Measurements from ENCODE around the gene CTDSP2. TPM values are rescaled to one million over a fixed set of nuclear protein-coding genes. Genes with fewer than 3 reads are reported as not detected.
"Not testable (repeated sequence)": the region's sequence is repeated elsewhere in the genome, so short reads cannot be mapped to it uniquely, and the experiment has no call there.

Gene CTDSP2
- total RNA-seq, 1 donor = 64.8 TPM

- no peak overlapping the region for H3K4me3 ChIP-seq (ENCODE audit: low read depth, low read length)
- no peak for DNase-seq (ENCODE audit: low read depth)
- peak; percentile 5 for TF ChIP-seq CTCF (IDR thresholded peaks at IDR 0.05; ENCODE audit: insufficient read depth, low read depth, low read length)
These were observed 70.8 kb downstream of the CTDSP2 start for GRCh38 chr12:57775563-57776246.

GRCh38 chr12:57775044-57775443, 71.5 kb downstream of the CTDSP2 start:
- no peak overlapping the region for H3K4me3 ChIP-seq (ENCODE audit: low read depth, low read length)
- DNase-seq (ENCODE audit: low read depth) = no peak
- TF ChIP-seq CTCF (IDR thresholded peaks at IDR 0.05; ENCODE audit: insufficient read depth, low read depth, low read length) = no peak

GRCh38 chr12:57774634-57775033, 71.9 kb downstream of the CTDSP2 start:
- H3K4me3 ChIP-seq (ENCODE audit: low read depth, low read length); DNase-seq (ENCODE audit: low read depth): not testable (repeated sequence)

GRCh38 chr12:57772429-57773322, 73.9 kb downstream of the CTDSP2 start, which contains the start of gene EEF1AKMT3:
TSS of gene EEF1AKMT3 (plus strand) at chr12:57772614. CDS start at chr12:57772725, 111 bp downstream.
- H3K4me3 ChIP-seq (ENCODE audit: low read depth, low read length) = peak within 1 kb of the TSS; percentile 96
- no peak for TF ChIP-seq CTCF (IDR thresholded peaks at IDR 0.05; ENCODE audit: insufficient read depth, low read depth, low read length)
- DNase-seq (ENCODE audit: low read depth) = peak; percentile 56

GRCh38 chr12:57771873-57772428, 74.6 kb downstream of the CTDSP2 start, which contains the start of gene METTL1:
TSS of gene METTL1 (minus strand) at chr12:57772105. CDS start at chr12:57772083, 22 bp downstream.
- peak; percentile 97 for DNase-seq (ENCODE audit: low read depth)
- no peak for TF ChIP-seq CTCF (IDR thresholded peaks at IDR 0.05; ENCODE audit: insufficient read depth, low read depth, low read length)
- peak within 1 kb of the TSS; percentile 96 for H3K4me3 ChIP-seq (ENCODE audit: low read depth, low read length)

- peak overlapping the region; percentile 96 for H3K4me3 ChIP-seq (ENCODE audit: low read depth, low read length)
- peak; percentile 93 for DNase-seq (ENCODE audit: low read depth)
- no peak for TF ChIP-seq CTCF (IDR thresholded peaks at IDR 0.05; ENCODE audit: insufficient read depth, low read depth, low read length)
These were observed 75.2 kb downstream of the CTDSP2 start for GRCh38 chr12:57771236-57771872.

Data from fibroblast of villous mesenchyme (primary cell).